ENCODE data around the gene HLX. TPM values are rescaled to one million over a fixed set of nuclear protein-coding genes. Genes with fewer than 3 reads are reported as not detected.

HLX gene
- total RNA-seq, result 0.43 and 0.61 TPM in 2 replicates
- long read RNA-seq, result 0 reads

- Mint-ChIP-seq H3K27ac (ENCODE audit: unreplicated experiment) (no peak within 1 kb of the TSS), H3K36me3 (ENCODE audit: low read depth) (peaks cover 3% of the 10 kb centered on the region), H3K4me1 (peaks cover 34% of the 10 kb centered on the region)
Measured at GRCh38 chr1:220879076-220879508, at the start of gene HLX. Gene HLX, plus strand, starts transcription at chr1:220879443. Its CDS starts 415 bp downstream, at chr1:220879858.

GRCh38 chr1:220833436-220833835 lies 45.8 kb upstream of the HLX start:
- no peaks in the 10 kb centered on the region for H3K27me3 Mint-ChIP-seq (ENCODE audit: low read depth)
- DNase-seq (ENCODE audit: low read depth, low spot score), result no peak
- H3K36me3 Mint-ChIP-seq (ENCODE audit: low read depth), result no peaks in the 10 kb centered on the region
- no peaks in the 10 kb centered on the region for H3K4me1 Mint-ChIP-seq
- H3K9me3 Mint-ChIP-seq, result peaks cover 2% of the 10 kb centered on the region
- no peak for TF ChIP-seq CTCF (conservative IDR thresholded peaks at IDR 0.05)
- no peak overlapping the region for H3K4me3 Mint-ChIP-seq
- H3K27ac Mint-ChIP-seq (ENCODE audit: unreplicated experiment), result no peak overlapping the region

More at GRCh38 chr1:220879076-220879508, at the start of gene HLX:
- peak; percentile 35 for DNase-seq (ENCODE audit: low read depth, low spot score)
- TF ChIP-seq CTCF (conservative IDR thresholded peaks at IDR 0.05), result no peak
- Mint-ChIP-seq H3K27me3 (ENCODE audit: low read depth) (peaks cover 99% of the 10 kb centered on the region), H3K9me3 (no peaks in the 10 kb centered on the region), H3K4me3 (peak within 1 kb of the TSS; percentile 83)

- Mint-ChIP-seq H3K4me3 (no peak overlapping the region), H3K27ac (ENCODE audit: unreplicated experiment) (no peak overlapping the region)
- no peak for TF ChIP-seq CTCF (conservative IDR thresholded peaks at IDR 0.05)
Measured at GRCh38 chr1:220834155-220834870, 44.9 kb upstream of the HLX start.

GRCh38 chr1:220838578-220838977 lies 40.7 kb upstream of the HLX start:
- H3K27me3 Mint-ChIP-seq (ENCODE audit: low read depth), result no peaks in the 10 kb centered on the region

More at GRCh38 chr1:220834155-220834870, 44.9 kb upstream of the HLX start:
- H3K9me3 Mint-ChIP-seq, result peaks cover 2% of the 10 kb centered on the region
- peaks cover 2% of the 10 kb centered on the region for H3K4me1 Mint-ChIP-seq
- DNase-seq (ENCODE audit: low read depth, low spot score), result no peak
- H3K36me3 Mint-ChIP-seq (ENCODE audit: low read depth), result no peaks in the 10 kb centered on the region
- no peaks in the 10 kb centered on the region for H3K27me3 Mint-ChIP-seq (ENCODE audit: low read depth)

GRCh38 chr1:220839474-220839873 lies 39.8 kb upstream of the HLX start:
- H3K9me3 Mint-ChIP-seq, result no peaks in the 10 kb centered on the region
- no peaks in the 10 kb centered on the region for H3K36me3 Mint-ChIP-seq (ENCODE audit: low read depth)
- peak overlapping the region; percentile 89 for H3K27ac Mint-ChIP-seq (ENCODE audit: unreplicated experiment)
- H3K4me1 Mint-ChIP-seq, result peaks cover 15% of the 10 kb centered on the region
- no peak overlapping the region for H3K4me3 Mint-ChIP-seq
- H3K27me3 Mint-ChIP-seq (ENCODE audit: low read depth), result no peaks in the 10 kb centered on the region
- no peak for DNase-seq (ENCODE audit: low read depth, low spot score)
- TF ChIP-seq CTCF (conservative IDR thresholded peaks at IDR 0.05), result no peak

More at GRCh38 chr1:220838578-220838977, 40.7 kb upstream of the HLX start:
- H3K4me3 Mint-ChIP-seq, result no peak overlapping the region
- no peak for DNase-seq (ENCODE audit: low read depth, low spot score)
- TF ChIP-seq CTCF (conservative IDR thresholded peaks at IDR 0.05), result no peak
- no peaks in the 10 kb centered on the region for H3K36me3 Mint-ChIP-seq (ENCODE audit: low read depth)
- H3K4me1 Mint-ChIP-seq, result peaks cover 10% of the 10 kb centered on the region
- no peak overlapping the region for H3K27ac Mint-ChIP-seq (ENCODE audit: unreplicated experiment)
- no peaks in the 10 kb centered on the region for H3K9me3 Mint-ChIP-seq

All from neural crest cell (in vitro differentiated cells).